Heart left ventricle (tissue), 13 donors: Measurements from ENCODE around the gene COA4.
"Not testable (repeated sequence)": the region's sequence is repeated elsewhere in the genome, so short reads cannot be mapped to it uniquely, and the experiment has no call there.

Experiments
- POLR2A ChIP-seq, 2 donors: fragments of 450-650 bp; IDR thresholded peaks; one replicate each; pipeline ENCODE4 v1.6.1; 2017; ENCODE audit warnings: antibody characterized with exemption in 2 of 2, mild to moderate bottlenecking in 2 of 2, moderate library complexity in 2 of 2
- TF ChIP-seq, protein P1 (sequence below), 12 donors: fragments of 200-600 bp; sonication (generic) in 4 of 12; IDR thresholded peaks; one replicate each; pipeline versions ENCODE4 v1.5.0 to v1.8.0; 2018 to 2022; ENCODE audit warnings: antibody characterized with exemption in 12 of 12, mild to moderate bottlenecking in 5 of 12
- donor health status: ischemic (EF 13 %, LVEDD 7.1; RV severe dilation, severe dysfunction).
- donor health status: DM: no; HTN: yes; CAD: no.
- donor health status: DM: no; HTN: no; CAD: no.
- donor health status: ischemic (EF 25% LVEDD 6.9; RV normal size, moderate dysfunction).
- donor health status: ischemic (EF 25% LVEDD 5.7; RV mildly dilated, moderate dysfunction).
- donor health status: ischemic (EF 35%, LVEDD 5.7; RV mildly dilated, moderate dysfunction).
- donor health status: nonischemic (EF 11% LVEDD 7.7; RV severe dilation, severe dysfunction).
- donor health status: DM: yes; HTN: yes; CAD: no.
- donor health status: PGD.
- donor health status: ischemic (EF 29% LVEDD 5.4; RV normal size, mild dysfunction).
- donor health status: nonischemic (EF 23%, LVEDD 6.1; RV moderate dilation, normal function).

GRCh38 chr11:73880449-73880848, 3.8 kb upstream of the COA4 start:
- TF ChIP-seq, protein P1, sequence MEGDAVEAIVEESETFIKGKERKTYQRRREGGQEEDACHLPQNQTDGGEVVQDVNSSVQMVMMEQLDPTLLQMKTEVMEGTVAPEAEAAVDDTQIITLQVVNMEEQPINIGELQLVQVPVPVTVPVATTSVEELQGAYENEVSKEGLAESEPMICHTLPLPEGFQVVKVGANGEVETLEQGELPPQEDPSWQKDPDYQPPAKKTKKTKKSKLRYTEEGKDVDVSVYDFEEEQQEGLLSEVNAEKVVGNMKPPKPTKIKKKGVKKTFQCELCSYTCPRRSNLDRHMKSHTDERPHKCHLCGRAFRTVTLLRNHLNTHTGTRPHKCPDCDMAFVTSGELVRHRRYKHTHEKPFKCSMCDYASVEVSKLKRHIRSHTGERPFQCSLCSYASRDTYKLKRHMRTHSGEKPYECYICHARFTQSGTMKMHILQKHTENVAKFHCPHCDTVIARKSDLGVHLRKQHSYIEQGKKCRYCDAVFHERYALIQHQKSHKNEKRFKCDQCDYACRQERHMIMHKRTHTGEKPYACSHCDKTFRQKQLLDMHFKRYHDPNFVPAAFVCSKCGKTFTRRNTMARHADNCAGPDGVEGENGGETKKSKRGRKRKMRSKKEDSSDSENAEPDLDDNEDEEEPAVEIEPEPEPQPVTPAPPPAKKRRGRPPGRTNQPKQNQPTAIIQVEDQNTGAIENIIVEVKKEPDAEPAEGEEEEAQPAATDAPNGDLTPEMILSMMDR (IDR thresholded peaks at IDR 0.05) = not testable (repeated sequence)
- not testable (repeated sequence) for TF ChIP-seq POLR2A (IDR thresholded peaks at IDR 0.05)
